ENCODE data around the gene KIF5B.

KIF5B gene

GRCh38 chr10:32033171-32033570 is 23.1 kb downstream of the KIF5B start:
- no peaks in the 10 kb centered on the region for H3K27me3 ChIP-seq (replicated peaks; ENCODE audit: insufficient read depth, low read length)
- H3K9me3 ChIP-seq (replicated peaks; ENCODE audit: insufficient read depth, low read length), result no peaks in the 10 kb centered on the region
- peaks cover 56% of the 10 kb centered on the region for H3K79me2 ChIP-seq (ENCODE audit: low read length)
- no peak overlapping the region for H3K27ac ChIP-seq (ENCODE audit: low read length)
- no peak for DNase-seq
- H3K4me3 ChIP-seq (ENCODE audit: low read length), result no peak overlapping the region
- no peaks in the 10 kb centered on the region for H3F3A ChIP-seq (ENCODE audit: insufficient read depth, low read length)
- no peak overlapping the region for H3K9ac ChIP-seq (ENCODE audit: low read length)
- H2AFZ ChIP-seq (ENCODE audit: low read length), result no peak overlapping the region
- H3K4me2 ChIP-seq (ENCODE audit: low read depth, low read length), result no peak overlapping the region
- H4K20me1 ChIP-seq (ENCODE audit: insufficient read depth, low read length), result no peaks in the 10 kb centered on the region
- no peaks in the 10 kb centered on the region for H3K4me1 ChIP-seq (ENCODE audit: low read length)
- H3K36me3 ChIP-seq (replicated peaks; ENCODE audit: insufficient read depth, low read length), result peaks cover 27% of the 10 kb centered on the region; the same call in 1 of the 2 replicates
- TF ChIP-seq CTCF (IDR thresholded peaks at IDR 0.05; ENCODE audit: low read length) (no peak), EZH2 (optimal IDR thresholded peaks at IDR 0.05; ENCODE audit: low read depth, low read length) (no peak), EZH2phosphoT487 (IDR thresholded peaks at IDR 0.05; ENCODE audit: low read length) (no peak)
- H3K9me2 ChIP-seq (replicated peaks; ENCODE audit: insufficient read depth, low read length), result no peaks in the 10 kb centered on the region

GRCh38 chr10:32031920-32032319 is 24.3 kb downstream of the KIF5B start:
- DNase-seq, result no peak
- no peaks in the 10 kb centered on the region for H3K9me3 ChIP-seq (replicated peaks; ENCODE audit: insufficient read depth, low read length)
- no peak overlapping the region for H3K9ac ChIP-seq (ENCODE audit: low read length)
- H3K4me2 ChIP-seq (ENCODE audit: low read depth, low read length), result no peak overlapping the region
- no peak overlapping the region for H3K27ac ChIP-seq (ENCODE audit: low read length)
- no peaks in the 10 kb centered on the region for H3K9me2 ChIP-seq (replicated peaks; ENCODE audit: insufficient read depth, low read length)
- H2AFZ ChIP-seq (ENCODE audit: low read length), result no peak overlapping the region
- no peak overlapping the region for H3K4me3 ChIP-seq (ENCODE audit: low read length)
- H4K20me1 ChIP-seq (ENCODE audit: insufficient read depth, low read length), result no peaks in the 10 kb centered on the region
- H3K36me3 ChIP-seq (replicated peaks; ENCODE audit: insufficient read depth, low read length), result peaks cover 23% of the 10 kb centered on the region; the same call in 1 of the 2 replicates
- no peaks in the 10 kb centered on the region for H3F3A ChIP-seq (ENCODE audit: insufficient read depth, low read length)
- peaks cover 53% of the 10 kb centered on the region for H3K79me2 ChIP-seq (ENCODE audit: low read length)
- no peaks in the 10 kb centered on the region for H3K4me1 ChIP-seq (ENCODE audit: low read length)
- H3K27me3 ChIP-seq (replicated peaks; ENCODE audit: insufficient read depth, low read length), result no peaks in the 10 kb centered on the region
- no peak for TF ChIP-seq CTCF (IDR thresholded peaks at IDR 0.05; ENCODE audit: low read length)
- no peak for TF ChIP-seq EZH2phosphoT487 (IDR thresholded peaks at IDR 0.05; ENCODE audit: low read length)
- TF ChIP-seq EZH2 (optimal IDR thresholded peaks at IDR 0.05; ENCODE audit: low read depth, low read length), result no peak

- no peaks in the 10 kb centered on the region for H3K9me2 ChIP-seq (replicated peaks; ENCODE audit: insufficient read depth, low read length)
- no peak overlapping the region for H3K4me2 ChIP-seq (ENCODE audit: low read depth, low read length)
- no peaks in the 10 kb centered on the region for H3F3A ChIP-seq (ENCODE audit: insufficient read depth, low read length)
- H3K4me3 ChIP-seq (ENCODE audit: low read length), result no peak overlapping the region
- H3K4me1 ChIP-seq (ENCODE audit: low read length), result no peaks in the 10 kb centered on the region
- no peak overlapping the region for H2AFZ ChIP-seq (ENCODE audit: low read length)
- no peak overlapping the region for H3K9ac ChIP-seq (ENCODE audit: low read length)
- no peaks in the 10 kb centered on the region for H3K27me3 ChIP-seq (replicated peaks; ENCODE audit: insufficient read depth, low read length)
- no peaks in the 10 kb centered on the region for H3K9me3 ChIP-seq (replicated peaks; ENCODE audit: insufficient read depth, low read length)
- no peak overlapping the region for H3K27ac ChIP-seq (ENCODE audit: low read length)
- TF ChIP-seq EZH2phosphoT487 (IDR thresholded peaks at IDR 0.05; ENCODE audit: low read length), result no peak
- TF ChIP-seq EZH2 (optimal IDR thresholded peaks at IDR 0.05; ENCODE audit: low read depth, low read length), result no peak
- no peak for TF ChIP-seq CTCF (IDR thresholded peaks at IDR 0.05; ENCODE audit: low read length)
- H3K79me2 ChIP-seq (ENCODE audit: low read length), result peaks cover 52% of the 10 kb centered on the region
- H3K36me3 ChIP-seq (replicated peaks; ENCODE audit: insufficient read depth, low read length), result peaks cover 23% of the 10 kb centered on the region; the same call in 1 of the 2 replicates
- no peaks in the 10 kb centered on the region for H4K20me1 ChIP-seq (ENCODE audit: insufficient read depth, low read length)
- no peak for DNase-seq
Observed at GRCh38 chr10:32031424-32031823, 24.8 kb downstream of the KIF5B start.
